Measurements from ENCODE around the gene FMN1. TPM values are rescaled to one million over a fixed set of nuclear protein-coding genes. Genes with fewer than 3 reads are reported as not detected.

Gene FMN1
- total and polyA plus RNA-seq, 2 of the 8 experiments (the other 6 are each of a cell fraction or from before 2014, with no cell fraction given), result 0.27 to 3.7 TPM

GRCh38 chr15:33200903-33201302 is 6.4 kb upstream of the FMN1 start:
- TF ChIP-seq RBBP5 (IDR thresholded peaks at IDR 0.05; ENCODE audit: borderline replicate concordance, low read depth, low read length) (no peak), CTBP2 (IDR thresholded peaks at IDR 0.05; ENCODE audit: borderline replicate concordance, insufficient read depth, insufficient read length, low read length) (no peak), BCL11A (IDR thresholded peaks at IDR 0.05; ENCODE audit: low read depth in 2 of 2, low read length in 2 of 2) (no peak), ZNF274 (IDR thresholded peaks at IDR 0.05; ENCODE audit: borderline replicate concordance, extremely low read depth, low read length) (no peak), TEAD4 (IDR thresholded peaks at IDR 0.05; ENCODE audit: low read depth, low read length) (no peak), SIX5 (IDR thresholded peaks at IDR 0.05; ENCODE audit: low read depth, low read length) (no peak)
- POLR2A ChIA-PET (ENCODE audit: partially characterized antibody), result interaction anchor here (1.1 kb wide), 1 partner anchor 14 kb away, joined by 3 read pairs; no protein-coding TSS in a partner anchor

More at GRCh38 chr15:33200903-33201302, 6.4 kb upstream of the FMN1 start:
- Histone ChIP-seq H3K79me1 (ENCODE audit: low read depth, low read length) (no peaks in the 10 kb centered on the region), H3K79me2 (ENCODE audit: control insufficient read depth in 1 of 2, insufficient read depth in 2 of 2, low read length in 2 of 2) (no peaks in the 10 kb centered on the region), H3K23ac (ENCODE audit: insufficient read length) (no peak overlapping the region), H2BK15ac (ENCODE audit: low read length) (no peak overlapping the region), H2AK5ac (ENCODE audit: low read depth, low read length) (no peak overlapping the region), H3K9ac (replicated peaks in 1 of 4; ENCODE audit: extremely low read depth in 1 of 4, low read depth in 3 of 4, low read length in 3 of 4) (no peak overlapping the region), H3K56ac (replicated peaks; ENCODE audit: insufficient read length, low read depth, low read length) (no peak overlapping the region), H3K4me2 (ENCODE audit: insufficient read depth in 1 of 2, low read depth in 2 of 2, low read length in 2 of 2) (no peak overlapping the region; a peak in 1 of 4 replicates), H3K36me3 (ENCODE audit: control insufficient read depth in 2 of 4, insufficient read depth in 4 of 4, low read length in 3 of 4) (no peaks in the 10 kb centered on the region), H3K4ac (replicated peaks; ENCODE audit: insufficient read length, low read depth, low read length) (no peak overlapping the region), H3K4me3 (ENCODE audit: extremely low read depth in 1 of 4, insufficient read depth in 2 of 4, low read depth in 3 of 4, low read length in 4 of 4) (no peak overlapping the region), H3K27me3 (replicated peaks in 1 of 4; ENCODE audit: control insufficient read depth in 3 of 4, extremely low read depth in 1 of 4, insufficient read depth in 3 of 4, low read length in 3 of 4) (no peaks in the 10 kb centered on the region), H2BK12ac (ENCODE audit: low read depth, low read length) (no peak overlapping the region), H2AFZ (ENCODE audit: low read length) (0 out of 2 replicates have a peak overlapping the region, but pooled peaks have one; percentile 30), H2BK20ac (ENCODE audit: low read length) (no peak overlapping the region), H3K27ac (ENCODE audit: low read depth, low read length) (no peak overlapping the region), H3K18ac (ENCODE audit: extremely low read depth, low read length) (no peak overlapping the region), H3K4me1 (replicated peaks in 1 of 4; ENCODE audit: control insufficient read depth in 3 of 4, insufficient read depth in 4 of 4, low read length in 3 of 4) (peaks cover 0 to 5% (median 0%) of the 10 kb centered on the region in 4 experiments; a peak in 2 of 7 replicates), H4K20me1 (replicated peaks in 1 of 2; ENCODE audit: control insufficient read depth in 1 of 2, insufficient read depth in 2 of 2, low read length in 2 of 2) (no peaks in the 10 kb centered on the region), H3K14ac (ENCODE audit: insufficient read length) (no peak overlapping the region), H3K9me3 (ENCODE audit: insufficient read depth in 2 of 2, low read depth in 1 of 2, low read length in 1 of 2) (no peaks in the 10 kb centered on the region), H2BK5ac (ENCODE audit: low read depth, low read length) (no peak overlapping the region), H2BK120ac (replicated peaks; ENCODE audit: low read depth, low read length) (no peak overlapping the region), H4K91ac (replicated peaks; ENCODE audit: insufficient read length, low read length) (no peak overlapping the region), H3K23me2 (ENCODE audit: low read depth, low read length) (no peaks in the 10 kb centered on the region), H4K8ac (ENCODE audit: extremely low read depth, insufficient read depth, low read length) (no peak overlapping the region), H4K5ac (ENCODE audit: insufficient read length, low read depth, low read length) (no peak overlapping the region)
- 91% methylated on average over 7 of the region's 7 CpGs; no CpG with 5 or more reads in 1 of the 2 experiments for WGBS, 2 experiments (ENCODE audit: extremely low coverage in 1 of 2, insufficient coverage in 1 of 2, insufficient read length in 1 of 2, insufficient replicate concordance in 2 of 2, low coverage in 1 of 2, low lambda C conversion rate in 2 of 2, missing lambda C conversion rate in 1 of 2)
- no peak for DNase-seq (ENCODE audit: low read depth in 1 of 2, low spot score in 2 of 2)
- FAIRE-seq, result no peak
- CTCF ChIA-PET (ENCODE audit: partially characterized antibody), result interaction anchor here (0.7 to 2.6 kb wide), 11 partner anchors 8 to 115 kb away, joined by 3 to 14 read pairs (median 4); no protein-coding TSS in a partner anchor
